IMR-90 (cell line): ENCODE results near the gene CHRNB1. TPM values are rescaled to one million over a fixed set of nuclear protein-coding genes. Genes with fewer than 3 reads are reported as not detected.

Experiments used
- ATAC-seq: fragments of 200-7000 bp; cut with Tn5 transposase; 2 replicates; pipeline ENCODE4 v1.9.1; 2020; ENCODE audit warnings: low read depth, mild to moderate bottlenecking, moderate library complexity
- BruUV-seq: library from RNA; stranded (reverse); fragments of 400-500 nt; replicated peaks from 2 replicates; lab custom pipeline; 2021; lab: Mats Ljungman, UMichigan
- CTCF ChIA-PET: fragments of 300-600 bp; formaldehyde crosslinking; extraction: SDS; loops from one replicate; lab custom pipeline; 2021; ENCODE audit warnings: antibody characterized with exemption; lab: Yijun Ruan, JAX
- POLR2A ChIA-PET: fragments of 300-600 bp; sonication (Branson Sonifier 250); formaldehyde crosslinking; loops from one replicate; lab custom pipeline; 2022; ENCODE audit warnings: antibody characterized with exemption; ENCODE audit not compliant: unreplicated experiment; lab: Charles Lee
- DNase-seq: peaks from one replicate; pipeline ENCODE4 v3.0.0; 2013
- H2AFZ ChIP-seq: replicated peaks from 2 replicates; pipeline ENCODE3; 2013; ENCODE audit warnings: low read length, mild to moderate bottlenecking; ENCODE audit not compliant: poor library complexity
- H2AK5ac ChIP-seq: 2 replicates; pipeline ENCODE4 v1.6.1; 2013; ENCODE audit warnings: low read depth, low read length, inconsistent platforms
- H2AK9ac ChIP-seq: replicated peaks from 2 replicates; pipeline ENCODE3; 2013; ENCODE audit warnings: mild to moderate bottlenecking, low read depth, low read length, moderate library complexity; ENCODE audit not compliant: poor library complexity
- H2BK120ac ChIP-seq: 2 replicates; pipeline ENCODE4 v1.6.1; 2013; ENCODE audit warnings: low read depth, low read length, inconsistent platforms
- H2BK15ac ChIP-seq: 3 replicates; pipeline ENCODE4 v1.6.1; 2013; ENCODE audit warnings: low read depth, low read length, inconsistent platforms
- H2BK20ac ChIP-seq: 2 replicates; pipeline ENCODE4 v1.6.1; 2013; ENCODE audit warnings: low read depth, mild to moderate bottlenecking, inconsistent platforms, low read length, moderate library complexity
- H2BK5ac ChIP-seq: 2 replicates; pipeline ENCODE4 v1.6.1; 2013; ENCODE audit warnings: mild to moderate bottlenecking, low read depth, low read length, inconsistent platforms; ENCODE audit not compliant: poor library complexity, severe bottlenecking
- H3K14ac ChIP-seq: replicated peaks from 2 replicates; pipeline ENCODE4 v1.6.1; 2013; ENCODE audit warnings: low read depth, low read length, inconsistent platforms
- H3K18ac ChIP-seq: 2 replicates; pipeline ENCODE4 v1.6.1; 2013; ENCODE audit warnings: low read depth, low read length, control low read depth
- H3K23ac ChIP-seq: 2 replicates; pipeline ENCODE4 v1.6.1; 2013; ENCODE audit warnings: low read depth, low read length, inconsistent platforms
- H3K27ac ChIP-seq: 2 replicates; pipeline ENCODE4 v1.5.1; 2013; ENCODE audit warnings: mild to moderate bottlenecking, control low read depth, low read length; ENCODE audit not compliant: insufficient read depth
- H3K27me3 ChIP-seq: 2 replicates; pipeline ENCODE4 v1.6.1; 2013; ENCODE audit warnings: low read length; ENCODE audit not compliant: control insufficient read depth, insufficient read depth
- H3K36me3 ChIP-seq: 2 replicates; pipeline ENCODE4 v1.6.1; 2013; ENCODE audit warnings: low read length, mixed read lengths; ENCODE audit not compliant: control insufficient read depth, insufficient read depth
- H3K4ac ChIP-seq: 2 replicates; pipeline ENCODE4 v1.6.1; 2013; ENCODE audit warnings: low read depth, low read length, inconsistent platforms
- H3K4me1 ChIP-seq: 2 replicates; pipeline ENCODE4 v1.6.1; 2013; ENCODE audit warnings: low read length, mixed read lengths; ENCODE audit not compliant: control insufficient read depth, insufficient read depth
- H3K4me2 ChIP-seq: 2 replicates; pipeline ENCODE4 v1.6.1; 2013; ENCODE audit warnings: low read depth, mild to moderate bottlenecking, control low read depth, low read length, moderate library complexity
- H3K4me3 ChIP-seq: 2 replicates; pipeline ENCODE4 v1.5.1; 2013; ENCODE audit warnings: low read depth, mild to moderate bottlenecking, control low read depth, low read length, moderate library complexity; ENCODE audit not compliant: insufficient read depth
- H3K56ac ChIP-seq: 2 replicates; pipeline ENCODE4 v1.6.1; 2013; ENCODE audit warnings: low read length, inconsistent platforms; ENCODE audit not compliant: insufficient read depth; ENCODE audit errors: extremely low read depth
- H3K79me1 ChIP-seq, 2 experiments: 2 replicates each; pipeline ENCODE4 v1.6.1; 2013; ENCODE audit warnings: low read length in 2 of 2, inconsistent platforms in 1 of 2, low read depth in 1 of 2
- H3K9ac ChIP-seq: 2 replicates; pipeline ENCODE4 v1.6.1; 2013; ENCODE audit warnings: low read depth, low read length, control low read depth
- H3K9me1 ChIP-seq: 2 replicates; pipeline ENCODE4 v1.6.1; 2013; ENCODE audit warnings: low read length, inconsistent platforms; ENCODE audit not compliant: insufficient read depth
- H3K9me3 ChIP-seq: 2 replicates; pipeline ENCODE4 v1.6.1; 2013; ENCODE audit warnings: low read length; ENCODE audit not compliant: control insufficient read depth, insufficient read depth
- H4K20me1 ChIP-seq: 2 replicates; pipeline ENCODE4 v1.6.1; 2013; ENCODE audit warnings: low read length, inconsistent platforms; ENCODE audit not compliant: insufficient read depth
- H4K5ac ChIP-seq: 2 replicates; pipeline ENCODE4 v1.6.1; 2013; ENCODE audit warnings: mild to moderate bottlenecking, low read depth, low read length, control low read depth
- H4K8ac ChIP-seq, 2 experiments: 2 replicates each; pipeline ENCODE4 v1.6.1; 2013; ENCODE audit warnings: low read depth in 2 of 2, low read length in 2 of 2, control low read depth in 1 of 2, inconsistent platforms in 1 of 2
- H4K91ac ChIP-seq: 2 replicates; pipeline ENCODE4 v1.6.1; 2013; ENCODE audit warnings: low read depth, low read length, inconsistent platforms; ENCODE audit not compliant: insufficient read depth
- BHLHE40 ChIP-seq: fragments of 150-350 bp; IDR thresholded peaks from 2 replicates; pipeline ENCODE4 v1.6.1; 2016; ENCODE audit warnings: mild to moderate bottlenecking, low read depth, low read length
- CEBPB ChIP-seq: IDR thresholded peaks from 2 replicates; pipeline ENCODE4 v1.6.1; 2012; ENCODE audit warnings: low read depth, low read length, improper control_type of control experiment
- CHD1 ChIP-seq: IDR thresholded peaks from 2 replicates; pipeline ENCODE4 v1.6.1; 2012; ENCODE audit warnings: low read depth, low read length, improper control_type of control experiment
- MXI1 ChIP-seq: IDR thresholded peaks from 2 replicates; pipeline ENCODE4 v1.6.1; 2012; ENCODE audit warnings: low read depth, mild to moderate bottlenecking, low read length, moderate library complexity, borderline replicate concordance
- RFX5 ChIP-seq: IDR thresholded peaks from 2 replicates; pipeline ENCODE4 v1.8.0; 2012; ENCODE audit warnings: low read depth, mild to moderate bottlenecking, low read length, moderate library complexity
- WGBS, 2 experiments: methylation state at CpG; one replicate each; pipeline versions ENCODE4 v1.1.5 to v1.1.7; 2013; ENCODE audit warnings: missing lambda C conversion rate in 2 of 2; ENCODE audit not compliant: insufficient read length in 1 of 2; ENCODE audit errors: extremely low coverage in 2 of 2; 5-methylcytosine and 5-hydroxymethylcytosine counted together
- dilution Hi-C: fragments of 300-500 bp; cut with HindIII; formaldehyde crosslinking; loops from one replicate; pipeline ENCODE4 v1.14.3; 2018; ENCODE audit warnings: low sequenced_read_pairs; ENCODE audit not compliant: unreplicated experiment
- in situ Hi-C: fragments of 300-500 bp; cut with MboI; formaldehyde crosslinking; loops from 3 replicates; pipeline ENCODE4 v1.14.3; 2019; ENCODE audit warnings: low sequenced_read_pairs, inconsistent platforms, mixed read lengths
- intact Hi-C: fragments of 100-400 bp; cut with micrococcal nuclease; formaldehyde crosslinking; loops from 2 replicates; pipeline ENCODE4 v1.10.0; 2022
- polyA plus RNA-seq, 3 experiments: library from polyadenylated mRNA; depleted of rRNA; stranded (reverse); fragments of >200 nt; gene quantifications; 2 replicates each; pipeline ENCODE4 v1.2.3, GENCODE V29; 2012; ENCODE audit warnings: low replicate concordance in 1 of 3
- total RNA-seq: library from RNA; depleted of rRNA; stranded (reverse); fragments of >200 nt; gene quantifications from 2 replicates; pipeline ENCODE4 v1.2.3, GENCODE V29; 2012
- TF ChIP-seq, protein P1 (sequence below): conservative IDR thresholded peaks from 2 replicates; pipeline ENCODE4 v1.5.1; 2012; ENCODE audit warnings: mild to moderate bottlenecking, low read depth, low read length, improper control_type of control experiment

The CHRNB1 gene
- total and polyA plus RNA-seq, 2 of the 4 experiments (the other 2 are of a cell fraction) = 4.3 to 6.0 TPM

DNA sequence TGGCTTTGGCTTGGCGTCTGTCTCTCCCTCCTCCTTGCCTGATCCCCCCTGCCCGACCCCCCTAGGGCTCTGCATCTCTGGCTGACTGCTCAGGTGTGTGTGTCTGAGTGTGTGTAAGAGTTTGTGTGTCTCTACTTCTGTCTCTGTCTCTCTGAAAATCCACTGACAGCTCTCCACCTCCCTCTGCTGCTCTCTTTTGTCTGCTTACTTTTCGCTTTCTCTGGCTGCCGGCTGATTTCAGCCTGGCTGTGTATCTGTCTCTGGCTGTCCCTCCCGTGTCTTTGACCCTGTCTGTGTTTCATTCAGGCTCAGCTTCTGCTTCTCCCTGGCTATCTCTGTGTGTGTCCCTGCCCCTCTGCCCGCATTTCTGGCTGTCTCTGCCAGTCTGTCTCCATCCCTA lies 28.5 kb upstream of the CHRNB1 start:
- H3K14ac ChIP-seq = no peak overlapping the region
- H3K9me3 ChIP-seq = no peaks in the 10 kb centered on the region
- no peak overlapping the region for H4K5ac ChIP-seq
- H3K4me2 ChIP-seq = no peak overlapping the region
- H3K27me3 ChIP-seq = no peaks in the 10 kb centered on the region
- H2BK20ac ChIP-seq = no peak overlapping the region
- H2AK5ac ChIP-seq = no peak overlapping the region
- CTCF ChIA-PET = no interaction called here
- in situ Hi-C loops (no loop called here), dilution Hi-C loops (no loop called here), intact Hi-C loops (no loop called here)
- no peak overlapping the region for H3K4me3 ChIP-seq
- 93% methylated on average over 3 of the region's 6 CpGs; no CpG with 5 or more reads in 1 of the 2 experiments for WGBS, 2 experiments
- H4K8ac ChIP-seq = no peak overlapping the region
- no peak overlapping the region for H2BK15ac ChIP-seq
- peaks cover 27% of the 10 kb centered on the region for H3K36me3 ChIP-seq
- H3K4me1 ChIP-seq = peaks cover 4% of the 10 kb centered on the region; the same call in 1 of the 2 replicates
- DNase-seq = no peak
- H4K91ac ChIP-seq = no peak overlapping the region
- H2AFZ ChIP-seq = no peak overlapping the region
- no peak overlapping the region for H3K27ac ChIP-seq
- H3K56ac ChIP-seq = no peak overlapping the region
- H3K4ac ChIP-seq = no peak overlapping the region
- H3K23ac ChIP-seq = no peak overlapping the region
- peaks cover 7% of the 10 kb centered on the region; the same call in 1 of the 2 replicates for H4K20me1 ChIP-seq
- no peak for ATAC-seq
- H3K9me1 ChIP-seq = peaks cover 2% of the 10 kb centered on the region; the same call in 1 of the 2 replicates
- no peak overlapping the region for H2BK120ac ChIP-seq
- no peak overlapping the region for H2BK5ac ChIP-seq
- TF ChIP-seq, protein P1, sequence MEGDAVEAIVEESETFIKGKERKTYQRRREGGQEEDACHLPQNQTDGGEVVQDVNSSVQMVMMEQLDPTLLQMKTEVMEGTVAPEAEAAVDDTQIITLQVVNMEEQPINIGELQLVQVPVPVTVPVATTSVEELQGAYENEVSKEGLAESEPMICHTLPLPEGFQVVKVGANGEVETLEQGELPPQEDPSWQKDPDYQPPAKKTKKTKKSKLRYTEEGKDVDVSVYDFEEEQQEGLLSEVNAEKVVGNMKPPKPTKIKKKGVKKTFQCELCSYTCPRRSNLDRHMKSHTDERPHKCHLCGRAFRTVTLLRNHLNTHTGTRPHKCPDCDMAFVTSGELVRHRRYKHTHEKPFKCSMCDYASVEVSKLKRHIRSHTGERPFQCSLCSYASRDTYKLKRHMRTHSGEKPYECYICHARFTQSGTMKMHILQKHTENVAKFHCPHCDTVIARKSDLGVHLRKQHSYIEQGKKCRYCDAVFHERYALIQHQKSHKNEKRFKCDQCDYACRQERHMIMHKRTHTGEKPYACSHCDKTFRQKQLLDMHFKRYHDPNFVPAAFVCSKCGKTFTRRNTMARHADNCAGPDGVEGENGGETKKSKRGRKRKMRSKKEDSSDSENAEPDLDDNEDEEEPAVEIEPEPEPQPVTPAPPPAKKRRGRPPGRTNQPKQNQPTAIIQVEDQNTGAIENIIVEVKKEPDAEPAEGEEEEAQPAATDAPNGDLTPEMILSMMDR = no peak
- TF ChIP-seq BHLHE40 (no peak), MXI1 (no peak), RFX5 (no peak), CHD1 (no peak), CEBPB (no peak)
- H3K79me1 ChIP-seq = no peaks in the 10 kb centered on the region; a peak in 1 of 4 replicates
- no peak overlapping the region for H2AK9ac ChIP-seq
- no peak overlapping the region for H3K9ac ChIP-seq
- no peak overlapping the region for H3K18ac ChIP-seq
- BruUV-seq = no TSS peak
- POLR2A ChIA-PET = no interaction called here
